WTC11 (cell line): Measurements from ENCODE around the gene MRC2.

ENCODE experiments used
- NFYB ChIP-seq: sonication (generic); formaldehyde crosslinking; conservative IDR thresholded peaks from 2 replicates; pipeline ENCODE4 v1.8.0; 2022; ENCODE audit warnings: low read depth, missing genetic modification reagents
- RELA ChIP-seq: sonication (generic); formaldehyde crosslinking; IDR thresholded peaks from 2 replicates; pipeline ENCODE4 v1.8.1; 2022; ENCODE audit warnings: missing genetic modification reagents, mild to moderate bottlenecking, borderline replicate concordance
- ZNF121 ChIP-seq: sonication (generic); formaldehyde crosslinking; IDR thresholded peaks from 2 replicates; pipeline ENCODE4 v1.8.0; 2023; ENCODE audit warnings: missing genetic modification reagents
- TF ChIP-seq, protein P1 (sequence below): fragments of 200-600 bp; IDR thresholded peaks from 2 replicates; pipeline ENCODE4 v1.8.0; 2022; ENCODE audit warnings: antibody characterized with exemption
- TF ChIP-seq, protein P2 (sequence below): sonication (generic); formaldehyde crosslinking; IDR thresholded peaks from 2 replicates; pipeline ENCODE4 v1.8.0; 2022; ENCODE audit warnings: mild to moderate bottlenecking, missing genetic modification reagents
- TF ChIP-seq, protein P3 (sequence below): sonication (generic); formaldehyde crosslinking; IDR thresholded peaks from 2 replicates; pipeline ENCODE4 v1.8.1; 2023; ENCODE audit warnings: mild to moderate bottlenecking, missing genetic modification reagents
- TF ChIP-seq, protein P4 (sequence below): fragments of 250-450 bp; sonication (Bioruptor Pico); IDR thresholded peaks from 2 replicates; pipeline ENCODE4 v2.1.2; 2022; ENCODE audit warnings: mild to moderate bottlenecking, moderate library complexity
- TF ChIP-seq, protein P5 (sequence below): sonication (generic); formaldehyde crosslinking; IDR thresholded peaks from 2 replicates; pipeline ENCODE4 v1.8.1; 2023; ENCODE audit warnings: mild to moderate bottlenecking, missing genetic modification reagents, moderate library complexity

DNA sequence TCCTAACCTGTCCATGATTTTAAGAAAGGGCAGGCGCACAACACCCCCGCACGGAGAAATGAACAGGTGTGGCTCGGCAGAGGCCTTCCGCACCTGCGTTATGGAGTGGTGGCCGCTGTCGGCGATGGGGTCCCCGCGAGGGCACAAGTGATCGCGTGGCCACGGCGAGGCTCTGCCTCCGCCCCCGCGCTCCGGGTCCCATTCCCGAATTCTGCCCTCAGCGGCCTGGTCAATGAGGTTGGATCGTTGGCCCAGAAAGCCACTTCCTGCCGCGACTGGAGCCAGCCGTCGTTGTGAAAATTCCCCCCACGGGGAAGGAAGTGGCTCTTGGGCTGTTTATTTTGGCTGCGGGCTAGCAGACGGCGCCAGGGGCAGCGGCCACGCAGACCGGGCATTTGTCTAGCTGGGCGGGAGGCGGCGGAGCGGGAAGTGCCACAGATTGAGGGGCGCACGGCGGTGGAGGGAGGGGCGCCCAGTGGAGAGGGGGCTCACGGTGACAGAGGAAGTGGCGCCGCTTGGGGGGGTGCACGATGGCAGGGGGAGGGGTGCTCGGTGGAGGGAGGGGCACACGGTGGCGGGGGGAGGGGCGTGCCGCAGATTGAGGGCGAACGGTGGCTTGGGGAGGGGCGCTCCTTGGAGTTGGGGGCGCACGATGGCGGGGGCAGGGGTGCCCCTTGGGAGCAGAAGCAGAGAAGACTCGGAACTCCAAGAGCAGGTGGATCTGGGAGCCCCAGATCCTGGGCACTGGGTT lies 25.0 kb downstream of the MRC2 start:
- TF ChIP-seq, protein P1, sequence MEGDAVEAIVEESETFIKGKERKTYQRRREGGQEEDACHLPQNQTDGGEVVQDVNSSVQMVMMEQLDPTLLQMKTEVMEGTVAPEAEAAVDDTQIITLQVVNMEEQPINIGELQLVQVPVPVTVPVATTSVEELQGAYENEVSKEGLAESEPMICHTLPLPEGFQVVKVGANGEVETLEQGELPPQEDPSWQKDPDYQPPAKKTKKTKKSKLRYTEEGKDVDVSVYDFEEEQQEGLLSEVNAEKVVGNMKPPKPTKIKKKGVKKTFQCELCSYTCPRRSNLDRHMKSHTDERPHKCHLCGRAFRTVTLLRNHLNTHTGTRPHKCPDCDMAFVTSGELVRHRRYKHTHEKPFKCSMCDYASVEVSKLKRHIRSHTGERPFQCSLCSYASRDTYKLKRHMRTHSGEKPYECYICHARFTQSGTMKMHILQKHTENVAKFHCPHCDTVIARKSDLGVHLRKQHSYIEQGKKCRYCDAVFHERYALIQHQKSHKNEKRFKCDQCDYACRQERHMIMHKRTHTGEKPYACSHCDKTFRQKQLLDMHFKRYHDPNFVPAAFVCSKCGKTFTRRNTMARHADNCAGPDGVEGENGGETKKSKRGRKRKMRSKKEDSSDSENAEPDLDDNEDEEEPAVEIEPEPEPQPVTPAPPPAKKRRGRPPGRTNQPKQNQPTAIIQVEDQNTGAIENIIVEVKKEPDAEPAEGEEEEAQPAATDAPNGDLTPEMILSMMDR, result no peak
- TF ChIP-seq RELA (CRISPR knock-in tag) (no peak), NFYB (CRISPR knock-in tag) (no peak), ZNF121 (CRISPR knock-in tag) (no peak)
- TF ChIP-seq, protein P2, sequence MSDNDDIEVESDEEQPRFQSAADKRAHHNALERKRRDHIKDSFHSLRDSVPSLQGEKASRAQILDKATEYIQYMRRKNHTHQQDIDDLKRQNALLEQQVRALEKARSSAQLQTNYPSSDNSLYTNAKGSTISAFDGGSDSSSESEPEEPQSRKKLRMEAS, result peak; percentile 83
- TF ChIP-seq, protein P3, sequence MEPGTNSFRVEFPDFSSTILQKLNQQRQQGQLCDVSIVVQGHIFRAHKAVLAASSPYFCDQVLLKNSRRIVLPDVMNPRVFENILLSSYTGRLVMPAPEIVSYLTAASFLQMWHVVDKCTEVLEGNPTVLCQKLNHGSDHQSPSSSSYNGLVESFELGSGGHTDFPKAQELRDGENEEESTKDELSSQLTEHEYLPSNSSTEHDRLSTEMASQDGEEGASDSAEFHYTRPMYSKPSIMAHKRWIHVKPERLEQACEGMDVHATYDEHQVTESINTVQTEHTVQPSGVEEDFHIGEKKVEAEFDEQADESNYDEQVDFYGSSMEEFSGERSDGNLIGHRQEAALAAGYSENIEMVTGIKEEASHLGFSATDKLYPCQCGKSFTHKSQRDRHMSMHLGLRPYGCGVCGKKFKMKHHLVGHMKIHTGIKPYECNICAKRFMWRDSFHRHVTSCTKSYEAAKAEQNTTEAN, result peak; percentile 46; the same call in 1 of the 2 replicates
- TF ChIP-seq, protein P4, sequence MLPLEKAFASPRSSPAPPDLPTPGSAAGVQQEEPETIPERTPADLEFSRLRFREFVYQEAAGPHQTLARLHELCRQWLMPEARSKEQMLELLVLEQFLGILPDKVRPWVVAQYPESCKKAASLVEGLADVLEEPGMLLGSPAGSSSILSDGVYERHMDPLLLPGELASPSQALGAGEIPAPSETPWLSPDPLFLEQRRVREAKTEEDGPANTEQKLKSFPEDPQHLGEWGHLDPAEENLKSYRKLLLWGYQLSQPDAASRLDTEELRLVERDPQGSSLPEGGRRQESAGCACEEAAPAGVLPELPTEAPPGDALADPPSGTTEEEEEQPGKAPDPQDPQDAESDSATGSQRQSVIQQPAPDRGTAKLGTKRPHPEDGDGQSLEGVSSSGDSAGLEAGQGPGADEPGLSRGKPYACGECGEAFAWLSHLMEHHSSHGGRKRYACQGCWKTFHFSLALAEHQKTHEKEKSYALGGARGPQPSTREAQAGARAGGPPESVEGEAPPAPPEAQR (CRISPR knock-in tag), result no peak
- TF ChIP-seq, protein P5, sequence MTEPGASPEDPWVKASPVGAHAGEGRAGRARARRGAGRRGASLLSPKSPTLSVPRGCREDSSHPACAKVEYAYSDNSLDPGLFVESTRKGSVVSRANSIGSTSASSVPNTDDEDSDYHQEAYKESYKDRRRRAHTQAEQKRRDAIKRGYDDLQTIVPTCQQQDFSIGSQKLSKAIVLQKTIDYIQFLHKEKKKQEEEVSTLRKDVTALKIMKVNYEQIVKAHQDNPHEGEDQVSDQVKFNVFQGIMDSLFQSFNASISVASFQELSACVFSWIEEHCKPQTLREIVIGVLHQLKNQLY, result no peak
